ENCODE data around the gene ANKIB1. TPM values are rescaled to one million over a fixed set of nuclear protein-coding genes. Genes with fewer than 3 reads are reported as not detected.

The ANKIB1 gene
- total and polyA plus RNA-seq, 2 donors (not counting 1 experiment from before 2014, with no cell fraction given) = 53.4 to 60.4 TPM

DNA sequence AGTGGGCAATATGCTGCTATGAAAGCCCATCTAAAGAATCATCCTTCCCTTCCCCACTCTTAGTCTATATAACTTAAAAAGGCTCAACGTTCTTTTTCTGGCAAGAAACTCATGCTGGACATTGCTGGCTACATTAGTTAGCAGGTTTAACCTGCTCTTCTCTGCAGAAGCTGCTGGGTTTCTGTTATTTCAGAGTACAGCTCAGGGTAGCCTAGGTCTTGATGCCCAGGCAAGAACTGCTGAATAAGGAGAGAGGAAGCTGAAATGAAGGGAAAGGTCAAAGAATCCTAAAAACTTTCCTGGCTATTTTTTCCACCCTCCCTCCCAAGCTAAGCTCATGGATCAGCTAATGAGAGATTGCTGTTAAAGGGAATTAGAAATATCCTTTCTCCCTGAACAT is 79.4 kb downstream of the ANKIB1 start:
- Histone ChIP-seq H3K9ac (ENCODE audit: insufficient read depth, low read length) (no peak overlapping the region), H3K4me2 (ENCODE audit: extremely low read depth, insufficient read depth, low read length) (no peak overlapping the region), H3K4me1 (ENCODE audit: control insufficient read depth, extremely low read depth, insufficient read depth, low read length) (no peaks in the 10 kb centered on the region), H3K27ac (ENCODE audit: insufficient read depth, low read length) (no peak overlapping the region), H3K27me3 (ENCODE audit: control insufficient read depth, insufficient read depth, low read length) (no peaks in the 10 kb centered on the region), H2AFZ (ENCODE audit: low read length) (no peak overlapping the region), H3K79me2 (ENCODE audit: control insufficient read depth, insufficient read depth, low read length) (no peaks in the 10 kb centered on the region), H3K9me3 (ENCODE audit: control insufficient read depth, insufficient read depth, low read depth, low read length) (no peaks in the 10 kb centered on the region), H4K20me1 (ENCODE audit: control insufficient read depth, extremely low read depth, insufficient read depth, low read length) (no peaks in the 10 kb centered on the region), H3K4me3 (replicated peaks in 1 of 4; ENCODE audit: control extremely low read depth in 1 of 4, insufficient read depth in 1 of 4, low read depth in 3 of 4, low read length in 4 of 4) (no peak overlapping the region), H3K36me3 (ENCODE audit: control insufficient read depth, insufficient read depth, low read length) (no peaks in the 10 kb centered on the region)
- no peak for TF ChIP-seq EZH2 (IDR thresholded peaks at IDR 0.05; ENCODE audit: low read length, missing control alignments)
- TF ChIP-seq, protein P1, sequence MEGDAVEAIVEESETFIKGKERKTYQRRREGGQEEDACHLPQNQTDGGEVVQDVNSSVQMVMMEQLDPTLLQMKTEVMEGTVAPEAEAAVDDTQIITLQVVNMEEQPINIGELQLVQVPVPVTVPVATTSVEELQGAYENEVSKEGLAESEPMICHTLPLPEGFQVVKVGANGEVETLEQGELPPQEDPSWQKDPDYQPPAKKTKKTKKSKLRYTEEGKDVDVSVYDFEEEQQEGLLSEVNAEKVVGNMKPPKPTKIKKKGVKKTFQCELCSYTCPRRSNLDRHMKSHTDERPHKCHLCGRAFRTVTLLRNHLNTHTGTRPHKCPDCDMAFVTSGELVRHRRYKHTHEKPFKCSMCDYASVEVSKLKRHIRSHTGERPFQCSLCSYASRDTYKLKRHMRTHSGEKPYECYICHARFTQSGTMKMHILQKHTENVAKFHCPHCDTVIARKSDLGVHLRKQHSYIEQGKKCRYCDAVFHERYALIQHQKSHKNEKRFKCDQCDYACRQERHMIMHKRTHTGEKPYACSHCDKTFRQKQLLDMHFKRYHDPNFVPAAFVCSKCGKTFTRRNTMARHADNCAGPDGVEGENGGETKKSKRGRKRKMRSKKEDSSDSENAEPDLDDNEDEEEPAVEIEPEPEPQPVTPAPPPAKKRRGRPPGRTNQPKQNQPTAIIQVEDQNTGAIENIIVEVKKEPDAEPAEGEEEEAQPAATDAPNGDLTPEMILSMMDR (conservative IDR thresholded peaks at IDR 0.05 in 1 of 2, IDR thresholded peaks at IDR 0.05 in 1 of 2; ENCODE audit: low read depth in 1 of 2, low read length in 2 of 2) = no peak
- DNase-seq (ENCODE audit: low read depth in 2 of 2) = peak in 1 of 2 donors; percentile 6

DNA sequence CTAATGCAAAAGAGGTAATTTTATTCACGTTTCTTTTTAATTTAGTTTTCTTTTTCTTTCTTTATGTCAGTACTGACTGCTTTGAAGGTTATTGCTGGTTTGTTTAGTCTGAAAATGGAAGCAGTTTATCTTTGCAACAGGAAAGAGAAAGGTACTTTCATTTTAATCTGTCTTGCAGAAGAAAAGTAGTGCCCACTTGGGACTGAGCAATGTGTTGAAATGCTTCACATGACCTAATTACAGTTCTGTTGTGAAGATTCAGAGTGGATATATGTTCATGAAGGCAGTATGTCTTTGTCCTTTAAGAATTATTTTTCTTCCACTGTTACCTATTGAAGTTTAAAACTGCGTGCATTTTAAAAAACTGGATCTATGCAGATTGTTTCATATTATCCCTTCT is 80.1 kb downstream of the ANKIB1 start:
- H3K9ac ChIP-seq (ENCODE audit: insufficient read depth, low read length) = no peak overlapping the region
- no peak overlapping the region for H3K4me3 ChIP-seq (replicated peaks in 1 of 4; ENCODE audit: control extremely low read depth in 1 of 4, insufficient read depth in 1 of 4, low read depth in 3 of 4, low read length in 4 of 4)
- no peaks in the 10 kb centered on the region for H3K4me1 ChIP-seq (ENCODE audit: control insufficient read depth, extremely low read depth, insufficient read depth, low read length)
- H3K36me3 ChIP-seq (ENCODE audit: control insufficient read depth, insufficient read depth, low read length) = no peaks in the 10 kb centered on the region
- H3K79me2 ChIP-seq (ENCODE audit: control insufficient read depth, insufficient read depth, low read length) = no peaks in the 10 kb centered on the region
- TF ChIP-seq EZH2 (IDR thresholded peaks at IDR 0.05; ENCODE audit: low read length, missing control alignments) = no peak
- TF ChIP-seq, protein P1 (conservative IDR thresholded peaks at IDR 0.05 in 1 of 2, IDR thresholded peaks at IDR 0.05 in 1 of 2; ENCODE audit: low read depth in 1 of 2, low read length in 2 of 2) = no peak
- H2AFZ ChIP-seq (ENCODE audit: low read length) = no peak overlapping the region
- no peak overlapping the region for H3K4me2 ChIP-seq (ENCODE audit: extremely low read depth, insufficient read depth, low read length)
- no peaks in the 10 kb centered on the region for H3K9me3 ChIP-seq (ENCODE audit: control insufficient read depth, insufficient read depth, low read depth, low read length)
- H4K20me1 ChIP-seq (ENCODE audit: control insufficient read depth, extremely low read depth, insufficient read depth, low read length) = no peaks in the 10 kb centered on the region
- H3K27me3 ChIP-seq (ENCODE audit: control insufficient read depth, insufficient read depth, low read length) = no peaks in the 10 kb centered on the region
- peak in 1 of 2 donors; percentile 11 for DNase-seq (ENCODE audit: low read depth in 2 of 2)
- no peak overlapping the region for H3K27ac ChIP-seq (ENCODE audit: insufficient read depth, low read length)

DNA sequence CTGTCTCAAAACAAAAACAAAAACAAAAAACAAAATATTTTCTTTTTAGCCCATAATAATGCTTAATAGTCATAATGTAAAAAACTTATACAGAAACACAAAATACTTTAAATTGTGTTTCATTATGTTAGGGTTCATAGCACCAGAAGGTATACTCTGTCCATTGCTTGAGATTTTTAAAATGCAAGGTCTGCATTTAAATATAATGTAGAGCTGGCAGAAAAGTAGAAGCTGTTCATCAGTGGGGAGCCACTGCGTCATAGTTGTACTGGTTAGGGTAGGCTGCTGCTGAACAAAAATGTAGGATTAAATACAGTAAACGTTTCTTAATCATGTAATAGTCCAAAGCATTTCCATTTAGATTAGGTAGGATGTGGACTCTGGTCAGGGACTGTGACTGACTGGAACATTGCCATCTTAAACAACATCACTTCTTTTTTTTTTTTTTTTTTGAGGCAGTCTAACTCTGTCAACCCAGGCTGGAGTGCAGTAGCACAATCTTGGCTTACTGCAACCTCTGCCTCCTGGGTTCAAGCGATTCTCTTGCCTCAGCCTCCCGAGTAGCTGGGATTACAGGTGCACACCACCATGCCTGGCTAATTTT is 85.2 kb downstream of the ANKIB1 start:
- H3K9ac ChIP-seq (ENCODE audit: insufficient read depth, low read length) = no peak overlapping the region
- H3K4me3 ChIP-seq (replicated peaks in 1 of 4; ENCODE audit: control extremely low read depth in 1 of 4, insufficient read depth in 1 of 4, low read depth in 3 of 4, low read length in 4 of 4) = no peak overlapping the region
- no peaks in the 10 kb centered on the region for H3K27me3 ChIP-seq (ENCODE audit: control insufficient read depth, insufficient read depth, low read length)
- TF ChIP-seq, protein P1 (conservative IDR thresholded peaks at IDR 0.05 in 1 of 2, IDR thresholded peaks at IDR 0.05 in 1 of 2; ENCODE audit: low read depth in 1 of 2, low read length in 2 of 2) = no peak
- no peak for TF ChIP-seq EZH2 (IDR thresholded peaks at IDR 0.05; ENCODE audit: low read length, missing control alignments)
- H3K4me2 ChIP-seq (ENCODE audit: extremely low read depth, insufficient read depth, low read length) = no peak overlapping the region
- H3K36me3 ChIP-seq (ENCODE audit: control insufficient read depth, insufficient read depth, low read length) = no peaks in the 10 kb centered on the region
- no peaks in the 10 kb centered on the region for H4K20me1 ChIP-seq (ENCODE audit: control insufficient read depth, extremely low read depth, insufficient read depth, low read length)
- H3K27ac ChIP-seq (ENCODE audit: insufficient read depth, low read length) = no peak overlapping the region
- H3K4me1 ChIP-seq (ENCODE audit: control insufficient read depth, extremely low read depth, insufficient read depth, low read length) = no peaks in the 10 kb centered on the region
- no peak for DNase-seq (ENCODE audit: low read depth in 2 of 2)
- no peaks in the 10 kb centered on the region for H3K79me2 ChIP-seq (ENCODE audit: control insufficient read depth, insufficient read depth, low read length)
- H3K9me3 ChIP-seq (ENCODE audit: control insufficient read depth, insufficient read depth, low read depth, low read length) = no peaks in the 10 kb centered on the region
- no peak overlapping the region for H2AFZ ChIP-seq (ENCODE audit: low read length)
